Measurements from ENCODE around the gene TGM1. TPM values are rescaled to one million over a fixed set of nuclear protein-coding genes. Genes with fewer than 3 reads are reported as not detected.

TGM1 gene
- total and polyA plus RNA-seq, 12 donors = 0.28 to 2.7 (median 0.89) TPM; not detected in 1

DNA sequence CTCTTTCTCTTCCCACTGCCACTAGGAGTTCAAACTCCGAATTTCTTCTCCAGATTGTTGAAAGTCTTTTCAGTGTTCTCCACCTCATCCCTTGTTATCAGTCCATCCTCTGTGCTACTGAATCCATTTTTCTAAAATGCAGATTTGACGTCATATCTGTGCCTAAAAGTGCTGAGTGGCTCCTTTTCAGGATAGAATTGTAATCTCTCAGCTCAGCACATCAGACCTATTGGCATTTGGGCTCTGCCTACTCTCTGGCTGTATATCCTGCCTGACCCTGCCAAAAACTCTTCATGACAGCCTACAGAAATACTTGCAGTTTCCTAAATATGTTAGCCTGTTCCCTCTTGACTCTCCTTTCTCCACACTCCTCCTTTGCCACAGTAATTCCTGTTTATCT, 9.5 kb upstream of the TGM1 start:
- no peak overlapping the region for H3K4me3 ChIP-seq
- DNase-seq = no peak
- 77 to 87% (median 80%) methylated on average over 2 of the region's 2 CpGs for WGBS, 4 donors

DNA sequence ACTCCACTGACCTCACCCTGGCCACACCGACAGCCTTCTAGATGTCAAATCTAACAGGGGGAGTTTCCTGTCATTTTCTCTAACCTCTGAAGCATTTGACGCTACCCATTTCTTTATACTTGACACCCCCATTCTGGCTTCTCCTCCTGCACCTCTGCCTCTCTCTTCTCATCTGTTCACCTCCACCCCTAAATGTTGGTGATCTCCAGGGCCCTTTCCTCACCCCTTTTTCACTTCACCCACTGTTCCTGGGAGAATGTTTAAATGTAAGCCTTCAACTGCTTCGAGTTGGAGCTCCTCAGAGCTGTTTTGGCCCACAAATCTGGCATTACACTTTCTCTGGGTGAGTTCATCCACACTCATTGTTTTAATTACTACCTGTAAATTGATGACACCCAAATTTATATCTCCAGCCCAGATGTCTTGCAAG, 8.9 kb upstream of the TGM1 start:
- 11 to 17% (median 14%) methylated on average over 3 of the region's 3 CpGs for WGBS, 4 donors
- intact Hi-C loops (cut with DNase I) = no loop called here
- peaks cover 0 to 12% of the 10 kb centered on the region in 2 donors for H3K36me3 ChIP-seq (replicated peaks in 1 of 2)
- peaks cover 5 to 22% of the 10 kb centered on the region in 2 donors for H3K4me1 ChIP-seq (replicated peaks in 1 of 2)
- H3K27me3 ChIP-seq = no peaks in the 10 kb centered on the region
- H3K9me3 ChIP-seq (replicated peaks in 1 of 3) = no peaks in the 10 kb centered on the region
- peak overlapping the region in 3 of 4 donors; percentile 32 to 96 (median 74) for H3K4me3 ChIP-seq
- no peak for DNase-seq
- TF ChIP-seq, protein P1, sequence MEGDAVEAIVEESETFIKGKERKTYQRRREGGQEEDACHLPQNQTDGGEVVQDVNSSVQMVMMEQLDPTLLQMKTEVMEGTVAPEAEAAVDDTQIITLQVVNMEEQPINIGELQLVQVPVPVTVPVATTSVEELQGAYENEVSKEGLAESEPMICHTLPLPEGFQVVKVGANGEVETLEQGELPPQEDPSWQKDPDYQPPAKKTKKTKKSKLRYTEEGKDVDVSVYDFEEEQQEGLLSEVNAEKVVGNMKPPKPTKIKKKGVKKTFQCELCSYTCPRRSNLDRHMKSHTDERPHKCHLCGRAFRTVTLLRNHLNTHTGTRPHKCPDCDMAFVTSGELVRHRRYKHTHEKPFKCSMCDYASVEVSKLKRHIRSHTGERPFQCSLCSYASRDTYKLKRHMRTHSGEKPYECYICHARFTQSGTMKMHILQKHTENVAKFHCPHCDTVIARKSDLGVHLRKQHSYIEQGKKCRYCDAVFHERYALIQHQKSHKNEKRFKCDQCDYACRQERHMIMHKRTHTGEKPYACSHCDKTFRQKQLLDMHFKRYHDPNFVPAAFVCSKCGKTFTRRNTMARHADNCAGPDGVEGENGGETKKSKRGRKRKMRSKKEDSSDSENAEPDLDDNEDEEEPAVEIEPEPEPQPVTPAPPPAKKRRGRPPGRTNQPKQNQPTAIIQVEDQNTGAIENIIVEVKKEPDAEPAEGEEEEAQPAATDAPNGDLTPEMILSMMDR (IDR thresholded peaks at IDR 0.05) = no peak
- no peak for TF ChIP-seq POLR2A (IDR thresholded peaks at IDR 0.05)
- H3K27ac ChIP-seq = peak overlapping the region in 4 of 5 donors; percentile 87 to 99 (median 92)

More for the DNA sequence above, 9.5 kb upstream of the TGM1 start:
- Histone ChIP-seq H3K27ac (no peak overlapping the region), H3K27me3 (no peaks in the 10 kb centered on the region), H3K36me3 (replicated peaks in 1 of 2) (peaks cover 0 to 9% of the 10 kb centered on the region in 2 donors), H3K4me1 (replicated peaks in 1 of 2) (peaks cover 5 to 22% of the 10 kb centered on the region in 2 donors), H3K9me3 (replicated peaks in 1 of 3) (no peaks in the 10 kb centered on the region)
- TF ChIP-seq, protein P1 (IDR thresholded peaks at IDR 0.05) = no peak
- no peak for TF ChIP-seq POLR2A (IDR thresholded peaks at IDR 0.05)
- intact Hi-C loops (cut with DNase I) = no loop called here

DNA sequence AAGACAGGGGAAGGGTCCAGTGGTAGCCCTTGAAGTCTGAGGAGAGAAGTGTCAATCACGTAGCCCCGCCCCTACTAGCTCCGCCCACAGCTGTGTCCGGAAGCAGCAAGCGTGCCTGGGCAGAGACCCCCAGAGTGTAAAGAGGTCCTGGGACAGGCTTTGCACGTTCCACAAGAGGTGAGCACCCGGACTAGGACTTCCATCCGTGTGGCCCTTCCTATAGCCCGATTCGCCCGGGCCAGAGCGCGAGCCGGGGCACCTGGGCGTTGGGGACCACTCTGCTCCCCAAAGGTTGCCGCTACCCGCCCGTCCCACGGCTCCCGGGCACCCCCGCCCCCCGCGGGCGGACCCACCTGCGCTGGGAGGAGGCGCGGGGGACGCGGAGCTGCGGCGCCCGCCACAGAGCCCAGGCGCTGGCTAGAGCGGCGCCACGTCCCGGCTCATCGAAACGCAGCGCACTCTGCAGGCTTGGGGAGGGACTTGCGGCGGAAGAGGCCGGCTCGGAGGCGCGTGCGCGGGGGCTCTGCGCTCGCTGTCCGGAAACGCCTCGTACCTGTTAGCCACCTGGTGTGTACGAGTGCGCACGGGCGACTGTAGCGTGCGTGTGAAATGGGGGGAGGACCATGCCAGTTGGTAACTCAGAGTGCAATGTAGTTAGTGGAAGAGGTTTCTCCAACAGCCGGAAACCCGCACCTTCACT, 8.3 kb upstream of the TGM1 start, which contains the start of gene RABGGTA:
TSS of gene RABGGTA (minus strand) at position 464 of the 700 bp plus-strand sequence. CDS start 482 bp downstream, outside the sequence.
- peak; percentile 78 to 91 (median 82) for DNase-seq
- Histone ChIP-seq H3K27me3 (no peaks in the 10 kb centered on the region), H3K27ac (peak within 1 kb of the TSS; percentile 81 to 99 (median 90)), H3K36me3 (replicated peaks in 1 of 2) (peaks cover 0 to 18% of the 10 kb centered on the region in 2 donors), H3K9me3 (replicated peaks in 1 of 3) (no peaks in the 10 kb centered on the region), H3K4me3 (peak within 1 kb of the TSS; percentile 32 to 96 (median 82)), H3K4me1 (replicated peaks in 1 of 2) (peaks cover 5 to 22% of the 10 kb centered on the region in 2 donors)
- 0 to 1% (median 0%) methylated on average over 6 to 61 of the region's 61 CpGs for WGBS, 4 donors
- TF ChIP-seq, protein P1 (IDR thresholded peaks at IDR 0.05) = peak; percentile 36 to 79 (median 56)
- TF ChIP-seq POLR2A (IDR thresholded peaks at IDR 0.05) = peak; percentile 46 to 78
- intact Hi-C loops (cut with DNase I) = no loop called here

DNA sequence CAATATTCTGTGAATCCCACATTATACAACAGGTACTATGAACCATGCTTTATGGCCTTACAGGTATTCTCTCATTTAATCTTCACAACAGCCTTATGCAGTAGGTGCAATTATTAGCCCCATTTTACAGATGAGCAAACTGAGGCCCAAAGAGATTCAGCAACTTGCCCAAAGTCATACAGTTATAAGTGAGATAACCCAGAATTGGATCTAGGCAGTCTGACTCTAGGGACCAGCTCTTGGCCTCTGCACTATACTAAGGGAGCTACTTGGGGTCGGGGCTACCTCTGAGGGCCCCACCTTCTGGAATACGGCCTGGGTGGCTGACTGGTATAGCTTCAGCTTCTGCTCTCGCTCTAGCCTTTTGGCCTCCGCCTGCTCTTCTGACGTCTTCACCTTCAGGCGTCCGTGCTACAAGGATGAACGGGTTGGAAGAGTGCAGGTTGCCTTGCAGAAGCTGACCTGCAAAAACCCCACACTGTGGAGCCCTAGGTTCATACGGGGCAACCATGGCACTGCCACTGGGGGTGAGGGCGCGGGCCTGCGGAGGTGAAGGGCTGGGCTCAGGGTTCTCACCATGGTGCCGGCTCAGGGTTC, 7.7 kb upstream of the TGM1 start:
- intact Hi-C loops (cut with DNase I) = no loop called here
- peak in 2 of 7 donors; percentile 37 to 60 for DNase-seq
- no peaks in the 10 kb centered on the region for H3K9me3 ChIP-seq (replicated peaks in 1 of 3)
- H3K27ac ChIP-seq = peak overlapping the region; percentile 81 to 99 (median 90)
- TF ChIP-seq, protein P1 (IDR thresholded peaks at IDR 0.05) = no peak
- TF ChIP-seq POLR2A (IDR thresholded peaks at IDR 0.05) = no peak
- WGBS, 4 donors = 12 to 20% (median 13%) methylated on average over 8 to 13 of the region's 13 CpGs
- no peaks in the 10 kb centered on the region for H3K27me3 ChIP-seq
- H3K36me3 ChIP-seq (replicated peaks in 1 of 2) = peaks cover 0 to 20% of the 10 kb centered on the region in 2 donors
- peaks cover 5 to 22% of the 10 kb centered on the region in 2 donors for H3K4me1 ChIP-seq (replicated peaks in 1 of 2)
- peak overlapping the region; percentile 32 to 96 (median 82) for H3K4me3 ChIP-seq
